GM21367 (cell line): ENCODE results near the gene RRAGD.
"Not testable (repeated sequence)": the region's sequence is repeated elsewhere in the genome, so short reads cannot be mapped to it uniquely, and the experiment has no call there.

ENCODE experiments used
- ATAC-seq: cut with Tn5 transposase; IDR thresholded peaks from one replicate; pipeline ENCODE4 v1.9.1; 2021; ENCODE audit not compliant: unreplicated experiment

Gene RRAGD

DNA sequence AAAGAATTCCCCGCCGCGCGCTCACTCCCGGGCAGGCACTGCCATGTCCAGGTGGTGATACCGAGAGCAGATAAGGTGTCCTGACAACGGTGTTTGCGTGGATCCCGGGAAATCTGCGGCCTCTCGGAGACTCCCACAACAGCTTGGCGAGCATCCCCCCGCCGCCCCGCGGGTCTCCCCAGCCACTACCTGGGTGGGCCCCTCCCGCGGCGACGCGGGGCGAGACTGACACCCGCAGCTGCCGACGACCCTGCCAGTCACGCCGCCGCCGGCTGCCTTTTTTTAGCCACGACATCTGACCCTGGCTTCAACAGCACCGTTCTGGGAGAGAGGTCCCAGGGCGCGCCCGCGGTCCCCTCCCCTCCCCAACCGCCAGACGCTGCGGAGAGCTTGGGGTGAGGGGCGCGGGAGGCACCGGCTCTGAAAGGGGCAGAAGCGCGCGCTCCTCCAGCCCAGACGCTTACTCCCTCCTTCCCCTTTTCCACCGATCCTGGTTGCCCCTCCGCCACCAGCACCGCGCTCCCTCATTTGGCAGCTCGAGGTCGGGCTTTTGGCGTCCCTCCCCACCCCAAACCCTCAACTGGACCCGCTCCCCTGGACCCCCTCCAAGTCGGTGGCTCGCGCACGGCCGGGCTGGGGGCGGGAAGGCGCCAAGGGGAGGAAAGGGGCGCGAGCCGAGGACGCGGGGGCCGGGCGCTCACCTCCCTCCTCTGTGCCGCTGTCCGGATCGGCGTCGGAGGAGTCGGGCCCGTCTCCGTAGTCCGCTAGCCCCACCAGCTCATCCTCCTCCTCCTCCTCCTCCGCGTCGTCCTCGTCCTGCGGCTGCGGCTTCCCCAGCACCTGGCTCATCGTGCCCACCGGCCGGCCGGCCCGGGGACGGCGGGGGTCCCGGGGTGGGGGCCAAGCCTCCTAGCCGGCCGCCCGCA lies 665 bp downstream of the RRAGD start:
- peak; percentile 37 for ATAC-seq

GRCh38 chr6:89410788-89411144 lies 1.3 kb downstream of the RRAGD start:
- ATAC-seq: no peak

DNA sequence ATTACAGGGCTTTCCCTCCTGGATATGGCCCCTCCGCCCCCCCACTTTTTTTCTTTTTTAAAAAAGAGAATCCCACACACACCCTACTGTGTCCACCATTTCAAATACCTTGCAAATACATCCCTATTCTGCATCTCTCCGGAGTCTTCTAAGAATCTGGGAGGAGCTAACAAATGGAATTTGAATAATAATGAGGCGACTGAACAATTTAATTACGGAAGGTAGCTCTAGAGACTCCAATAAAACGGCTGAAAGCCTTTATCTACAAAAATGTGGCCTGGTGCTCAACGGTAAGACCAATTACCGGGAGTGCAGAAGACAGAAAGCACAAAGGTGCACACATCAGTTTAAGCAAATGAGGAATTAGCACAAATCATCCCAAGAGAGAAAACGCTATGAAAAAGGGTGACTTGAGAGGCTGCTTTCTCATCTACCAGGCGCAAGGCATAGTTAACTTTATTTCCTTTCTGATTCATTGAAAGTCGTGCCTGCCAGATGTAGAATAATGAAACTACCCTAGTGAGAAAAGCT lies 1.8 kb downstream of the RRAGD start:
- no peak for ATAC-seq

GRCh38 chr6:89409461-89410035 lies 2.5 kb downstream of the RRAGD start:
- ATAC-seq: no peak

GRCh38 chr6:89406141-89406540 lies 5.9 kb downstream of the RRAGD start:
- ATAC-seq: no peak

DNA sequence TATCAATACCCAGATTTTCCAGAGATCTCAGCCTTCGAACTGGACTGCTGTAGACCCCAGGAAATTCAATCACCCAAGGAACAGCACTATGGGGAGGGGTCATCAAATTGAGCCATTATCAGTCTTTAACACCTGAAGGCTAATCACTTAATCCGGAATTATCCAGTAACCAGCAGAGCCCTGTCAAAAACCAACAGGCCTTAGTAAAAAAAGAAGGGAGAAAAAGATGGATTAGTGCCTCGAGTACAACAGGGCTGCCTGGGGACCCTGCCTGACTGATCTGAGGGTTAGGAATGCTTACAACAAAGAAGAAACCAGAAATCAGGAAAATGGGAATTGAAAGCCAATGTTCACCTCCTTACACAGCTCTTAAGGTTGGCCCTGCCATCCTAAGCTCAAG lies 7.6 kb downstream of the RRAGD start:
- ATAC-seq: no peak

DNA sequence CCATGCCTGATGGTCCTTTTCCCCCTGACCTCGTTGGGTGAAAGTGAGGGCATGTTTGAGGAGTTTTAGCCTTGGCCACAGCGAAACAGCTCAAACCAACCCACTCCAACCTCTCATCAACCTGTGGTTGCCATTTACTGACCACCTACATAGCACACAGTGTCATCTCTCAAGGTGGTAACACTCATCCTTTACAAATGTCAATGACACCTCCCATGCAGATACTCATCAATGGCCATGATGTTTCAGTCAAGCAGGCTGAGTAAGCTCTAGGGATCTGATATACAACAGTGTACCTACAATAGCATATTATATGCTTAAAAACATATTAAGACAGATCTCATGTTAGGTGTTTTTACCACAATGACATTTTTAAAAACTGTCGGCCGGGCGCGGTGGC lies 9.3 kb downstream of the RRAGD start:
- ATAC-seq: no peak

- no peak for ATAC-seq
Observed at GRCh38 chr6:89400912-89401399, 11.1 kb downstream of the RRAGD start.

- ATAC-seq: no peak
Observed at GRCh38 chr6:89400050-89400449, 12.0 kb downstream of the RRAGD start.

DNA sequence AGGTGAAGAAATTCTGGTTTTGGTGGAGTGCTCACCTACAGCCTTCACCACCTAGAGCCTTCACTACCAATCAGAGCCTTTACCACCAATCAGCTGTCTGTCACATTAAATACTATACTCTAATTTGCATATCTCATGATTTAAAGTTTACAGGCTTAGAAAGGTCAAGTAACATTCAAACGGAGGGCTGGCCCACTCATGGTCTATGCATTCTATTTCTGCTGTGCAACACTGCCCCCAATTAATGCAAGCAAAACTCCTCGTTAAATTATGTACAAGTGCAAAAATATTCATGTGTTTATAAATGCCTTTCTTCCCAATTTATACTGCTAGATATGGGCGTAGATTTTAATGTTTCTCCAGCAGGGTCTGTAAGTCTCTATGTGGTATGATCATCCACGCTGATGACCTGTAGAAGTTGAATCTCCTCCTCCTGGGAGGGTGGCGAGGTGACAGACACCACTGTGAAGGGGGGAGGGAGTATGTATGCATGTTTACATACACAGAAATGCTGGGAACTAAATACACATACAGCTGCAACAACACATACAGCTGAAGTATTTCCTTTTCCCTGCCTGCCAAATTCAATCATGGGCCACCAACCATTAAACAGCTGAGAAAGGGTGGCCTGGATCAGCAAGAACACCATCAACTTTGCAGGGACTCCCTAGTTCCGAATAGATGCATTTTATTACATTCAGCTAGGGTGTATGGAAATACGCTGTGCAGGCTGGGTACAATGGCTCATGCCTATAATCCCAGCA lies 13.1 kb downstream of the RRAGD start:
- no peak for ATAC-seq

GRCh38 chr6:89397884-89398283 lies 14.2 kb downstream of the RRAGD start:
- not testable (repeated sequence) for ATAC-seq

DNA sequence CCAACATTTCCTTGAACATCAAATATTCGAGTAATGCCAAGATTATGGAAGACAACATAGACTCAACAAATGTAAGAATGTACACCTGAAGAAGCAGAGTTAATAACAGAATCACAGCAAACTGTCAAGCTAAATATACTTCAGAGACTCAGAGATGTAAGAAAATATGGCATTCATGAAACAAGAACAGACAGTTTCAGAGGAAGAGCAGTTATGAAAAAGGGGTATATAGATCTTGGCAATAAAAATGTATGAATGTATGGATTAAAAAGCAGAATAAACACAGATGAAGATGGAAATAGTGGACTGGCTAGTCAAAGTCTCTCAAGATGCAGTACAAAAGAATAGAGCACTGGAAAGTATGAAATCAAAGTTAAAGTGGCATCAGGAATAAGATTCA lies 18.4 kb downstream of the RRAGD start:
- ATAC-seq: no peak

DNA sequence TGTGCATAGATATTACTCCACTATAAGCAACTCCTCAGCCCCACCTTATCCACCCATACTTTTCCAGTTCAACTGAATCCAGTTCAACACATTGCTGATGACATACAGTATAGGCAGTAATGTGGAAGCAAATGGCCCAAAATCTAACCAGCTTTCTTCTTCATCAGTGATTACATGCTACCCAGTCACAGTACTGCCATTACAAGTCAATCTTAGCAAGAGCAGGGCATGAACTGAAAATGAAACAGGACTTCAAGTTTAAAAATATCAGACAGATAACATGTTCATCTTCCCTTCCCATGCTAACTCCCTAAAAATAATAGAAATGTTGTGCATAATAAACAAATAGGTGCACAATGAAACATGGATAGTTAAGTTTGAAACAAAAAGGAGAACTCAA lies 19.2 kb downstream of the RRAGD start:
- ATAC-seq: no peak

- no peak for ATAC-seq
Observed at GRCh38 chr6:89388846-89389245, 23.2 kb downstream of the RRAGD start.

DNA sequence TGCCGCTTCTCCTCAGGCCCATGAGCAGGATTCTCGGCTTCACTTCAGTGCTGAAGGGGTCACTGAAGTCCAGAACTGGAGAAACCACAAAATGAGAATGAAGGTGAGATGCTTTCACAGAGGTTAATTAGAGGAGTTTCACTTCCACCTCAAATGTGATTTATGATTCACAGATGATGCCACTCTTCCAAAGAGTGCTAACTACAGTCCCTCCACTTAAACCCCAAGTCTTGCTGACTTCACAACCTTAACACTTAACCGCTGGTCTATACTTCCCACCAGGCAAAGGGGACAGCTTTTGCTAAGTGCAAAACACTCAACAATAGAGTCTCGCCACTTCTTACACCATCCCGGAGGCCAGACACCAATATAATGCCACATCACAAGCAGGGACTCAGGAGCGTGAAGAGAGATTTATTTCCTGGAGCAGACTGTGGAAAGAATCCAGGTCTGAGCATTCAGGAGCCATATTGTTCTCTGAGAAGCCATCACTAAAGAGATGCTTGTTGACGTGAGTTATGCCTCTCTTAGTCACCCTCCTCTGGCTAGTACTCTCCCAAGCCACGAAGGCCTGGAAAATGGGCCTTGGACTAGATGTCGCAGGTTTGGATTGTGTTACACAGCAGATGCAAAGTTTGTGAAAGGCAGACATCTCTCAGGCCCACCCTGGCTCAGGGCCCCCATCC lies 24.4 kb downstream of the RRAGD start:
- ATAC-seq: peak; percentile 92

- ATAC-seq: peak; percentile 13
Observed at GRCh38 chr6:89386917-89387491, 25.1 kb downstream of the RRAGD start.

DNA sequence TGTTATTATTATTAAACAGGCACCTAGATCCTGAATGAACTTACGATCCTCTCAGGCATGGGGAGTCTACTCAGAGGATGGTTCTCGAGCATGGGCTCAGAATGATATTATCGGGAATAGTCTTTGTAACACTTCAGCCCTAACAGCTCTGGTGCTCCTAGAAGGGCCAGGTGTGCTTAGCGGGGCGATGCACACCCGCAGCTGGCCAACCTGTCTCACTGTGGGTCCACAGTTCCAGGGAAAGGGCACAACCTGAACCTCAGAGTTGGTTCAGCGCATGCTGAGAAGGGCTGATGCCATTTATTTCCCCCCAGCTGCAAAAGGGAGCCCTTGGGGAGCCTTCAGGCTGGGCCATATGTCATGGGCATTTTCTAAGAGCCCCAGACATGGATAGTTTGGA lies 26.2 kb downstream of the RRAGD start:
- no peak for ATAC-seq

DNA sequence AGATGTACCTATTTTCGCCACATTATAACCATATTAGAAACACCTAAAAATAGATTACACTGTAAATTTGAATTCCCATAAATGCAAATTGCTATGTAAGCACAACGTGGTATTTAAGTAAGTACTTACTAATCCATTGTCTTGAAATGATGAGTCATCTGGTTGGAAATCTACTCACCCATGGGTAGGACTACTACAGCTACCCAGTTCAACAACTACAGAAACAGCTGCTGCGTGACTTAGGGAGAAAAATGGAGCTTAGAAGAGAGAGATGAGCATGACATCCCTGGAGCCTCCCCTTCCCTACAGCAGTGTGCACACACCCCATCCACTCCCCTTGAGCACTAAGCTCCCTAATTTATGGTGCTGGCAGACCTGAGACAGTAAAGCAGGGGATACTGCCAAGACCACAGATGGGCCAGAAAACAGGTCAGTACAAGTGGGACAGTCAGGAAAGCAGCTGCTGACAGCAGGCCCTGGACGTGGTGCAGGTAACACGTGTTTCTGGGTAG lies 26.9 kb downstream of the RRAGD start:
- no peak for ATAC-seq

GRCh38 chr6:89381031-89381430 lies 31.0 kb downstream of the RRAGD start:
- ATAC-seq: no peak

- ATAC-seq: no peak
Observed at GRCh38 chr6:89379281-89379680, 32.8 kb downstream of the RRAGD start.
